ENCODE data around the gene PTPRN2.

PTPRN2 gene

GRCh38 chr7:158318511-158318913 lies 269.1 kb downstream of the PTPRN2 start:
- no peak for DNase-seq
- Mint-ChIP-seq H3K9me3 (peaks cover 35% of the 10 kb centered on the region), H3K36me3 (ENCODE audit: low read depth) (no peaks in the 10 kb centered on the region), H3K27me3 (ENCODE audit: low read depth, poor library complexity) (peaks cover 22% of the 10 kb centered on the region), H3K27ac (no peak overlapping the region), H3K4me3 (no peak overlapping the region), H3K4me1 (peaks cover 10% of the 10 kb centered on the region)
- no peak for TF ChIP-seq CTCF (IDR thresholded peaks at IDR 0.05)

GRCh38 chr7:158317238-158318205 lies 270.1 kb downstream of the PTPRN2 start:
- H3K9me3 Mint-ChIP-seq, result peaks cover 45% of the 10 kb centered on the region
- peaks cover 22% of the 10 kb centered on the region for H3K27me3 Mint-ChIP-seq (ENCODE audit: low read depth, poor library complexity)
- TF ChIP-seq CTCF (IDR thresholded peaks at IDR 0.05), result no peak
- H3K36me3 Mint-ChIP-seq (ENCODE audit: low read depth), result no peaks in the 10 kb centered on the region
- H3K27ac Mint-ChIP-seq, result no peak overlapping the region
- peaks cover 10% of the 10 kb centered on the region for H3K4me1 Mint-ChIP-seq
- H3K4me3 Mint-ChIP-seq, result peak overlapping the region; percentile 62
- peak; percentile 75 for DNase-seq

- H3K4me3 Mint-ChIP-seq, result no peak overlapping the region
- H3K27me3 Mint-ChIP-seq (ENCODE audit: low read depth, poor library complexity), result peaks cover 19% of the 10 kb centered on the region
- H3K36me3 Mint-ChIP-seq (ENCODE audit: low read depth), result no peaks in the 10 kb centered on the region
- peaks cover 10% of the 10 kb centered on the region for H3K4me1 Mint-ChIP-seq
- no peak for DNase-seq
- TF ChIP-seq CTCF (IDR thresholded peaks at IDR 0.05), result no peak
- peaks cover 55% of the 10 kb centered on the region for H3K9me3 Mint-ChIP-seq
- H3K27ac Mint-ChIP-seq, result no peak overlapping the region
Measured at GRCh38 chr7:158316466-158317031, 271.1 kb downstream of the PTPRN2 start.

- Mint-ChIP-seq H3K4me1 (peaks cover 10% of the 10 kb centered on the region), H3K27me3 (ENCODE audit: low read depth, poor library complexity) (peaks cover 19% of the 10 kb centered on the region), H3K4me3 (no peak overlapping the region), H3K27ac (no peak overlapping the region), H3K36me3 (ENCODE audit: low read depth) (no peaks in the 10 kb centered on the region), H3K9me3 (peaks cover 62% of the 10 kb centered on the region)
- no peak for DNase-seq
- TF ChIP-seq CTCF (IDR thresholded peaks at IDR 0.05), result no peak
Measured at GRCh38 chr7:158315881-158316280, 271.7 kb downstream of the PTPRN2 start.

- H3K4me1 Mint-ChIP-seq, result peaks cover 10% of the 10 kb centered on the region
- H3K36me3 Mint-ChIP-seq (ENCODE audit: low read depth), result no peaks in the 10 kb centered on the region
- peaks cover 63% of the 10 kb centered on the region for H3K9me3 Mint-ChIP-seq
- no peak overlapping the region for H3K4me3 Mint-ChIP-seq
- DNase-seq, result no peak
- TF ChIP-seq CTCF (IDR thresholded peaks at IDR 0.05), result no peak
- H3K27me3 Mint-ChIP-seq (ENCODE audit: low read depth, poor library complexity), result peaks cover 19% of the 10 kb centered on the region
- H3K27ac Mint-ChIP-seq, result no peak overlapping the region
Measured at GRCh38 chr7:158315326-158315725, 272.3 kb downstream of the PTPRN2 start.

Data from nephron progenitor cell (in vitro differentiated cells).